GM12892 (cell line): ENCODE measurements around the gene TDRD3.

Source experiments
- POLR2A ChIP-seq: IDR thresholded peaks from 2 replicates; pipeline ENCODE4 v1.6.1; 2011; ENCODE audit warnings: low read depth, low read length, control low read depth
- POLR2AphosphoS5 ChIP-seq: IDR thresholded peaks from 2 replicates; pipeline ENCODE4 v1.6.1; 2011; ENCODE audit warnings: low read depth, low read length, control low read depth

- no peak for TF ChIP-seq POLR2A
- no peak for TF ChIP-seq POLR2AphosphoS5
Observed at GRCh38 chr13:60418954-60419353, 21.9 kb downstream of the TDRD3 start.
